GM12878 (cell line): ENCODE measurements around the gene EBLN2. TPM values are rescaled to one million over a fixed set of nuclear protein-coding genes. Genes with fewer than 3 reads are reported as not detected.

ENCODE experiments used
- ATAC-seq: fragments of 200-7000 bp; cut with Tn5 transposase; 3 replicates; pipeline ENCODE4 v1.9.1; 2020; ENCODE audit warnings: mild to moderate bottlenecking, moderate library complexity
- BruUV-seq: library from RNA; stranded (reverse); fragments of 400-500 nt; replicated peaks from 2 replicates; lab custom pipeline; 2021; lab: Mats Ljungman, UMichigan
- CTCF ChIA-PET: fragments of 300-600 bp; sonication (Branson Sonifier 250); formaldehyde crosslinking; extraction: SDS; loops from one replicate; lab custom pipeline; 2021; ENCODE audit warnings: inconsistent platforms; lab: Yijun Ruan, JAX
- POLR2A ChIA-PET: fragments of 350-600 bp; formaldehyde crosslinking; extraction: SDS; loops from one replicate; lab custom pipeline; 2021; ENCODE audit warnings: inconsistent platforms; lab: Charles Lee
- RAD21 ChIA-PET: fragments of 300-600 bp; sonication (Branson Sonifier 250); formaldehyde crosslinking; loops from one replicate; lab custom pipeline; 2023; ENCODE audit warnings: antibody characterized with exemption; ENCODE audit not compliant: unreplicated experiment; lab: Charles Lee
- SMC1A ChIA-PET: fragments of 300-600 bp; sonication (Branson Sonifier 250); formaldehyde crosslinking; loops from one replicate; lab custom pipeline; 2023; ENCODE audit not compliant: unreplicated experiment, uncharacterized antibody; lab: Charles Lee
- DNase-seq: peaks from one replicate; pipeline ENCODE4 v3.0.0-alpha.2; 2011; ENCODE audit warnings: low read depth, low spot score
- FAIRE-seq: peaks from 3 replicates; lab custom pipeline; 2011; peaks lifted over from hg19 to GRCh38; lab: Jason Lieb, UNC
- H2AFZ ChIP-seq: 2 replicates; pipeline ENCODE4 v1.6.0; 2011; ENCODE audit warnings: low read depth, low read length, control low read depth; ENCODE audit not compliant: control insufficient read depth
- H3K27ac ChIP-seq: 2 replicates; pipeline ENCODE4 v1.5.1; 2011; ENCODE audit warnings: control low read depth; ENCODE audit not compliant: control insufficient read depth, insufficient read depth
- H3K27me3 ChIP-seq, 2 experiments: replicated peaks in 1 of 2; 2 replicates each; pipeline versions ENCODE4 v1.6.0 to v1.6.1; 2011; ENCODE audit warnings: low read length in 1 of 2; ENCODE audit not compliant: control insufficient read depth in 2 of 2, insufficient read depth in 2 of 2
- H3K36me3 ChIP-seq, 2 experiments: 2 replicates each; pipeline ENCODE4 v1.5.1; 2011; ENCODE audit warnings: low read length in 1 of 2; ENCODE audit not compliant: control insufficient read depth in 2 of 2, insufficient read depth in 2 of 2
- H3K4me1 ChIP-seq: 2 replicates; pipeline ENCODE4 v1.6.1; 2011; ENCODE audit warnings: mild to moderate bottlenecking, low read length, moderate library complexity, mixed read lengths; ENCODE audit not compliant: control insufficient read depth, insufficient read depth
- H3K4me2 ChIP-seq: 2 replicates; pipeline ENCODE4 v1.6.0; 2011; ENCODE audit warnings: control low read depth; ENCODE audit not compliant: control insufficient read depth, insufficient read depth
- H3K4me3 ChIP-seq: fragments of 200-600 bp; sonication (generic); 2 replicates; pipeline ENCODE4 v1.5.1; 2016
- H3K79me2 ChIP-seq: 2 replicates; pipeline ENCODE4 v1.6.0; 2011; ENCODE audit warnings: low read length; ENCODE audit not compliant: control insufficient read depth, insufficient read depth
- H3K9ac ChIP-seq: 2 replicates; pipeline ENCODE4 v1.8.0; 2011; ENCODE audit warnings: low read length, control low read depth, mixed read lengths; ENCODE audit not compliant: control insufficient read depth, insufficient read depth
- H3K9me3 ChIP-seq: replicated peaks from 3 replicates; pipeline ENCODE4 v1.5.1; 2011; ENCODE audit warnings: mild to moderate bottlenecking, low read length; ENCODE audit not compliant: control insufficient read depth, insufficient read depth
- H4K20me1 ChIP-seq: 2 replicates; pipeline ENCODE4 v1.6.0; 2011; ENCODE audit not compliant: control insufficient read depth, insufficient read depth
- PAX8 ChIP-seq: fragments of 450-650 bp; IDR thresholded peaks from 2 replicates; pipeline ENCODE4 v1.6.1; 2017; ENCODE audit warnings: mild to moderate bottlenecking, moderate library complexity
- RAD21 ChIP-seq: IDR thresholded peaks from 2 replicates; pipeline ENCODE4 v1.6.1; 2011; ENCODE audit warnings: mild to moderate bottlenecking, low read depth, low read length, moderate library complexity; ENCODE audit not compliant: insufficient read depth
- SMC3 ChIP-seq: IDR thresholded peaks from 2 replicates; pipeline ENCODE4 v1.6.1; 2011; ENCODE audit warnings: low read length, improper control_type of control experiment, borderline replicate concordance
- WGBS: methylation state at CpG from one replicate; pipeline ENCODE4 v1.1.6; 2016; ENCODE audit warnings: low lambda C conversion rate; ENCODE audit not compliant: insufficient replicate concordance, insufficient coverage; ENCODE audit errors: missing lambda C conversion rate; 5-methylcytosine and 5-hydroxymethylcytosine counted together
- in situ Hi-C: fragments of 300-500 bp; cut with MboI; formaldehyde crosslinking; loops from 9 replicates; pipeline ENCODE4 v1.14.3; 2018; ENCODE audit warnings: mixed read lengths
- intact Hi-C: fragments of 100-400 bp; cut with micrococcal nuclease; formaldehyde crosslinking; loops from one replicate; pipeline ENCODE4 v1.14.2; 2022; ENCODE audit not compliant: unreplicated experiment
- polyA plus RNA-seq, 11 experiments: library from polyadenylated mRNA; depleted of rRNA in 4 of 11; unstranded in 6 of 11; stranded (reverse) in 5 of 11; fragments of >200 nt; fragmentation: Nextera tagmentation in 4 of 11; fragmentation: Illumina TruSeq in 1 of 11; extraction: Ambion mirVana in 4 of 11; extraction: Trizol in 1 of 11; gene quantifications; 1 replicate in 1 of 11; 2 replicates in 10 of 11; pipeline versions ENCODE4 v1.2.1 to v1.2.3, GENCODE V29; 2011 to 2016; ENCODE audit warnings: inconsistent platforms in 2 of 11, missing spikeins in 2 of 11, low read depth in 1 of 11
- total RNA-seq, 4 experiments: library from RNA; depleted of rRNA in 3 of 4; stranded (reverse); fragments of >200 nt in 3 of 4; fragmentation: Illumina TruSeq in 1 of 4; extraction: Trizol in 1 of 4; gene quantifications; 2 replicates each; pipeline versions ENCODE4 v1.2.1 to v1.2.3, GENCODE V29; 2013 to 2021
- TF ChIP-seq, protein P1 (sequence below), 3 experiments: IDR thresholded peaks in 2 of 3; conservative IDR thresholded peaks in 1 of 3; 2 replicates each; pipeline ENCODE4 v1.5.1; 2011; ENCODE audit warnings: low read depth in 3 of 3, low read length in 3 of 3, mild to moderate bottlenecking in 3 of 3, control low read depth in 2 of 3, moderate library complexity in 2 of 3, inconsistent platforms in 1 of 3, mixed read lengths in 1 of 3; ENCODE audit not compliant: control insufficient read depth in 2 of 3, insufficient read depth in 1 of 3; ENCODE audit errors: extremely low read depth in 1 of 3

Gene EBLN2
- total and polyA plus RNA-seq, 10 of the 15 experiments (the other 5 are each of a cell fraction or from before 2014, with no cell fraction given): 0.84 to 6.8 (median 3.6) TPM

- no peak overlapping the region for H3K27ac ChIP-seq
- intact Hi-C loops (loop anchor here (1.0 to 2.0 kb wide), 3 partner anchors 59 to 205 kb away; partner anchors contain the start of gene PPP4R2), in situ Hi-C loops (loop anchor here (5.0 to 10.0 kb wide), 2 partner anchors 119 to 201 kb away; no protein-coding TSS in a partner anchor)
- ChIA-PET CTCF (interaction anchor here (0.5 to 8.0 kb wide), 48 partner anchors 10 to 586 kb away, joined by 3 to 110 read pairs (median 4); partner anchors contain the start of gene PPP4R2), SMC1A (interaction anchor here (0.7 to 5.3 kb wide), 29 partner anchors 9 to 390 kb away, joined by 3 to 67 read pairs (median 6); partner anchors contain the start of gene PPP4R2), POLR2A (interaction anchor here (0.7 to 1.1 kb wide), 2 partner anchors 59 to 103 kb away, joined by 4 to 6 read pairs; partner anchors contain the start of gene PPP4R2), RAD21 (interaction anchor here (0.6 to 4.4 kb wide), 24 partner anchors 10 to 1204 kb away, joined by 3 to 51 read pairs (median 4); partner anchors contain the start of genes PPP4R2 and SHQ1)
- H4K20me1 ChIP-seq: no peaks in the 10 kb centered on the region
- H3K9ac ChIP-seq: no peak overlapping the region
- 30% methylated on average over 5 of the region's 5 CpGs for WGBS
- H3K4me2 ChIP-seq: no peak overlapping the region
- H3K9me3 ChIP-seq: no peaks in the 10 kb centered on the region
- BruUV-seq: no TSS peak
- H2AFZ ChIP-seq: no peak overlapping the region
- H3K79me2 ChIP-seq: peaks cover 31% of the 10 kb centered on the region
- no peaks in the 10 kb centered on the region for H3K27me3 ChIP-seq
- H3K4me1 ChIP-seq: no peaks in the 10 kb centered on the region
- TF ChIP-seq, protein P1, sequence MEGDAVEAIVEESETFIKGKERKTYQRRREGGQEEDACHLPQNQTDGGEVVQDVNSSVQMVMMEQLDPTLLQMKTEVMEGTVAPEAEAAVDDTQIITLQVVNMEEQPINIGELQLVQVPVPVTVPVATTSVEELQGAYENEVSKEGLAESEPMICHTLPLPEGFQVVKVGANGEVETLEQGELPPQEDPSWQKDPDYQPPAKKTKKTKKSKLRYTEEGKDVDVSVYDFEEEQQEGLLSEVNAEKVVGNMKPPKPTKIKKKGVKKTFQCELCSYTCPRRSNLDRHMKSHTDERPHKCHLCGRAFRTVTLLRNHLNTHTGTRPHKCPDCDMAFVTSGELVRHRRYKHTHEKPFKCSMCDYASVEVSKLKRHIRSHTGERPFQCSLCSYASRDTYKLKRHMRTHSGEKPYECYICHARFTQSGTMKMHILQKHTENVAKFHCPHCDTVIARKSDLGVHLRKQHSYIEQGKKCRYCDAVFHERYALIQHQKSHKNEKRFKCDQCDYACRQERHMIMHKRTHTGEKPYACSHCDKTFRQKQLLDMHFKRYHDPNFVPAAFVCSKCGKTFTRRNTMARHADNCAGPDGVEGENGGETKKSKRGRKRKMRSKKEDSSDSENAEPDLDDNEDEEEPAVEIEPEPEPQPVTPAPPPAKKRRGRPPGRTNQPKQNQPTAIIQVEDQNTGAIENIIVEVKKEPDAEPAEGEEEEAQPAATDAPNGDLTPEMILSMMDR (IDR thresholded peaks at IDR 0.05 in 2 of 3, conservative IDR thresholded peaks at IDR 0.05 in 1 of 3; ENCODE audit: control insufficient read depth in 2 of 3, extremely low read depth in 1 of 3, insufficient read depth in 1 of 3, low read depth in 3 of 3, low read length in 3 of 3): peak; percentile 34 to 57 (median 35); a peak in 3 of 6 replicates
- peak; percentile 75 for TF ChIP-seq RAD21
- TF ChIP-seq SMC3: peak; percentile 59; the same call in 1 of the 2 replicates
- TF ChIP-seq PAX8: no peak
- FAIRE-seq (no peak), DNase-seq (no peak), ATAC-seq (peak; percentile 49)
- no peaks in the 10 kb centered on the region; a peak in 2 of 4 replicates for H3K36me3 ChIP-seq
- no peak overlapping the region for H3K4me3 ChIP-seq
These were observed 5.2 kb upstream of the EBLN2 start for GRCh38 chr3:73056014-73056844.
